Karpas-422 (cell line): ENCODE results near the gene ITGA7. TPM values are rescaled to one million over a fixed set of nuclear protein-coding genes. Genes with fewer than 3 reads are reported as not detected.

Source experiments
- DNase-seq: peaks from one replicate; pipeline ENCODE4 v3.0.0-alpha.2; 2015
- H2AFZ ChIP-seq: fragments of 200-600 bp; sonication (generic); 2 replicates; pipeline ENCODE4 v1.6.1; 2014; ENCODE audit warnings: antibody characterized with exemption, low read length, mixed read lengths
- H3K27ac ChIP-seq: fragments of 200-600 bp; sonication (generic); 2 replicates; pipeline ENCODE4 v1.5.1; 2014; ENCODE audit warnings: mild to moderate bottlenecking, low read length, moderate library complexity
- H3K27me3 ChIP-seq: fragments of 200-600 bp; sonication (generic); 2 replicates; pipeline ENCODE4 v1.6.1; 2014; ENCODE audit warnings: low read length, mixed read lengths
- H3K36me3 ChIP-seq: fragments of 200-600 bp; sonication (generic); 2 replicates; pipeline ENCODE4 v1.6.1; 2014; ENCODE audit warnings: low read length, mixed read lengths; ENCODE audit not compliant: insufficient read depth
- H3K4me1 ChIP-seq: fragments of 200-600 bp; sonication (generic); 2 replicates; pipeline ENCODE4 v1.6.1; 2014; ENCODE audit warnings: mild to moderate bottlenecking, low read length, mixed read lengths
- H3K4me2 ChIP-seq: fragments of 200-600 bp; sonication (generic); 2 replicates; pipeline ENCODE4 v1.6.1; 2014; ENCODE audit warnings: low read length, low read depth, mild to moderate bottlenecking; ENCODE audit not compliant: poor library complexity, severe bottlenecking
- H3K4me3 ChIP-seq: fragments of 200-600 bp; sonication (generic); 2 replicates; pipeline ENCODE4 v1.5.1; 2014; ENCODE audit warnings: mild to moderate bottlenecking, antibody characterized with exemption, low read length, mixed read lengths
- H3K79me2 ChIP-seq: fragments of 200-600 bp; sonication (generic); 2 replicates; pipeline ENCODE4 v1.6.1; 2014; ENCODE audit warnings: mild to moderate bottlenecking, low read length, mixed read lengths
- H3K9ac ChIP-seq: fragments of 200-600 bp; sonication (generic); 2 replicates; pipeline ENCODE4 v1.6.0; 2014; ENCODE audit warnings: low read length
- H3K9me2 ChIP-seq: fragments of 200-600 bp; sonication (generic), shearing (Covaris generic); replicated peaks from 2 replicates; pipeline ENCODE4 v1.6.0; 2014; ENCODE audit warnings: mild to moderate bottlenecking, low read length, moderate library complexity; ENCODE audit not compliant: insufficient read depth
- H3K9me3 ChIP-seq: fragments of 300-700, 200-600 bp; sonication (generic); 2 replicates; pipeline ENCODE4 v1.6.1; 2014; ENCODE audit warnings: low read length, mixed read lengths
- H4K20me1 ChIP-seq: fragments of 200-600 bp; sonication (generic); 2 replicates; pipeline ENCODE4 v1.6.1; 2014; ENCODE audit warnings: mild to moderate bottlenecking, antibody characterized with exemption, low read length, low read depth; ENCODE audit not compliant: insufficient read depth
- small RNA-seq: library from RNA; depleted of rRNA; stranded (forward); fragments of <200 nt; gene quantifications from one replicate; pipeline ENCODE3, GENCODE V24; 2014
- total RNA-seq: library from RNA; depleted of rRNA; stranded (reverse); fragments of >200 nt; shearing (Covaris generic); gene quantifications from 2 replicates; pipeline ENCODE4 v1.2.3, GENCODE V29; 2014; ENCODE audit warnings: low replicate concordance; rRNA removed

ITGA7 gene
- total RNA-seq, 1 experiment from 2014 or later, result 0.78 TPM

DNA sequence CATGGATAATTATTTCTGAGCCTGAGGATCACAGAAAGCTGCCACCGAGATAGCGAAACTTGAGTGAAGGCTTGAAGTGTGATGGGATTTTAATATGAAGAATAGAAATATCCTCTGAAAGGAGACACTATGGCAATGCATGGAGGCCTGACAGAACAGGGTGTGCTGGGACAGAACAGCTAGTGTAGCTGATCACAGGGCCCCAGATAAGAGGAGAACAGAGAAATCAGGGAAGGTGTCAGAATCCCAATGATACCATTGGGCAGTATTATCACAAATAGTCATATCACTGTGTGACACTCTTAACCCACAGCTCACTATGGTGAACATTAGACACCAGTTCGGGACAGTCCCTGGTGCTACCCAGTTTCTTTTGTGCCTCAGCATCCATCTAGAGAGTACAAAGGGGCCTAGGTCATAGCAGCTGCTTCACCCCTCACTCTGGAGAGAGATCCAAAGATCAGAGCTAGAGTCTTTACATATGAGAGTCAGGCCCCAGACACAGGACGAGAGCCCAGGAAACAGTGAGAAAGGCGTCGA lies 71.5 kb downstream of the ITGA7 start:
- Histone ChIP-seq H3K27me3 (no peaks in the 10 kb centered on the region), H3K9ac (no peak overlapping the region), H3K36me3 (no peaks in the 10 kb centered on the region), H3K27ac (no peak overlapping the region), H3K79me2 (no peaks in the 10 kb centered on the region), H3K4me2 (no peak overlapping the region), H2AFZ (no peak overlapping the region), H4K20me1 (no peaks in the 10 kb centered on the region), H3K4me3 (no peak overlapping the region), H3K4me1 (no peaks in the 10 kb centered on the region), H3K9me3 (no peaks in the 10 kb centered on the region), H3K9me2 (no peaks in the 10 kb centered on the region)
- DNase-seq, result no peak

Small RNA genes lying within 50 kb of the gene (small RNA-seq; reads per million reads assigned to genes)
- gene AC009779.1, result not detected
- gene AC009779.5, result not detected
- not detected for gene RF00017

Other genes with a start within 250 kb of the ITGA7 start
- not detected in 2 replicates for gene OR6C70, start 237.8 kb downstream of the ITGA7 start, total RNA-seq
- not detected in 2 replicates for gene OR6C68, start 215.5 kb downstream of the ITGA7 start, total RNA-seq
- not detected in 2 replicates for gene OR6C4, start 158.3 kb downstream of the ITGA7 start, total RNA-seq
- gene OR2AP1, start 135.4 kb downstream of the ITGA7 start, total RNA-seq, result not detected in 2 replicates
- gene OR10P1, start 71.0 kb downstream of the ITGA7 start, total RNA-seq, result not detected in 2 replicates
- gene BLOC1S1, start 8.1 kb upstream of the ITGA7 start, total RNA-seq, result 83.4 and 191 TPM in 2 replicates
- 12.4 and 12.8 TPM in 2 replicates for gene RDH5, start 12.5 kb upstream of the ITGA7 start, total RNA-seq
- 150 and 266 TPM in 2 replicates for gene CD63, start 21.1 kb upstream of the ITGA7 start, total RNA-seq
- 2.9 and 7.8 TPM in 2 replicates for gene GDF11, start 35.2 kb upstream of the ITGA7 start, total RNA-seq
- gene SARNP, start 109.8 kb upstream of the ITGA7 start, total RNA-seq, result 64.9 and 100 TPM in 2 replicates
- gene ORMDL2, start 110.1 kb upstream of the ITGA7 start, total RNA-seq, result 32.6 and 37.4 TPM in 2 replicates
- gene DNAJC14, start 121.7 kb upstream of the ITGA7 start, total RNA-seq, result 28.6 and 36.9 TPM in 2 replicates
- gene MMP19, start 135.0 kb upstream of the ITGA7 start, total RNA-seq, result 0.11 TPM in 1 of 2 replicates, not detected in the other
- gene PYM1, start 220.0 kb upstream of the ITGA7 start, total RNA-seq, result 58.9 and 63.8 TPM in 2 replicates
- gene DGKA, start 223.3 kb upstream of the ITGA7 start, total RNA-seq, result 70.4 and 88.5 TPM in 2 replicates